Gastroesophageal sphincter (tissue), 4 donors: ENCODE results near the gene EGLN2. TPM values are rescaled to one million over a fixed set of nuclear protein-coding genes. Genes with fewer than 3 reads are reported as not detected.
A peak's percentile ranks its signal among the peaks of the same experiment; 100 is the strongest.
"Not testable (repeated sequence)": the region's sequence is repeated elsewhere in the genome, so short reads cannot be mapped to it uniquely, and the experiment has no call there.

ENCODE experiments used
- ATAC-seq: fragments of 150-250 bp; one replicate; pipeline ENCODE4 v1.9.1; 2016; ENCODE audit warnings: mild to moderate bottlenecking, moderate library complexity
- H3K27ac ChIP-seq, 4 donors: fragments of 200-600 bp; sonication (generic) in 3 of 4; 1 replicate in 3 of 4; 2 replicates in 1 of 4; pipeline ENCODE4 v1.5.1; 2016 to 2019
- H3K27me3 ChIP-seq: fragments of 200-600 bp; sonication (generic); one replicate; pipeline ENCODE4 v1.5.1; 2019
- H3K36me3 ChIP-seq, 2 donors: fragments of 200-600 bp; sonication (generic); one replicate each; pipeline ENCODE4 v1.5.1; 2019; ENCODE audit warnings: control low read depth in 1 of 2
- H3K4me1 ChIP-seq, 3 donors: fragments of 200-600 bp; sonication (generic); 1 replicate in 2 of 3; 2 replicates in 1 of 3; pipeline ENCODE4 v1.5.1; 2016 to 2019; ENCODE audit warnings: control low read depth in 2 of 3
- H3K4me3 ChIP-seq, 2 donors: fragments of 200-600 bp; sonication (generic); one replicate each; pipeline ENCODE4 v1.5.1; 2019; ENCODE audit warnings: mild to moderate bottlenecking in 1 of 2, moderate library complexity in 1 of 2
- H3K9me3 ChIP-seq, 3 donors: fragments of 200-600 bp; sonication (generic); one replicate each; pipeline ENCODE4 v1.5.1; 2017 to 2019; ENCODE audit warnings: control low read depth in 2 of 3
- CTCF ChIP-seq, 4 experiments: fragments of 200-600 bp in 2 of 4; fragments of 450-650 bp in 2 of 4; sonication (generic) in 1 of 4; IDR thresholded peaks; one replicate each; pipeline ENCODE4 v1.5.1; 2017 to 2019; ENCODE audit warnings: antibody characterized with exemption in 4 of 4, mild to moderate bottlenecking in 2 of 4, moderate library complexity in 2 of 4
- EP300 ChIP-seq: sonication (generic); formaldehyde crosslinking; IDR thresholded peaks from one replicate; pipeline ENCODE4 v1.6.1; 2017; ENCODE audit warnings: antibody characterized with exemption, mild to moderate bottlenecking
- POLR2A ChIP-seq, 2 donors: fragments of 450-650 bp; IDR thresholded peaks; one replicate each; pipeline ENCODE4 v1.6.1; 2017; ENCODE audit warnings: antibody characterized with exemption in 2 of 2, mild to moderate bottlenecking in 2 of 2, moderate library complexity in 1 of 2
- POLR2AphosphoS5 ChIP-seq: sonication (generic); formaldehyde crosslinking; IDR thresholded peaks from one replicate; pipeline ENCODE4 v1.6.1; 2017; ENCODE audit warnings: antibody characterized with exemption
- WGBS, 2 donors: methylation state at CpG; one replicate each; pipeline ENCODE4 v1.1.5; 2018; ENCODE audit warnings: low coverage in 1 of 2; 5-methylcytosine and 5-hydroxymethylcytosine counted together
- total RNA-seq, 4 donors: library from RNA; depleted of rRNA; stranded (reverse); fragments of >200 nt; gene quantifications; one replicate each; pipeline ENCODE4 v1.1.0, GENCODE V29; 2016

EGLN2 gene
- total RNA-seq, 4 donors from 2014 or later: 99.1 to 115 (median 107) TPM

GRCh38 chr19:40836754-40837429 is 37.9 kb downstream of the EGLN2 start:
- Histone ChIP-seq H3K9me3 (no peaks in the 10 kb centered on the region), H3K4me1 (no peaks in the 10 kb centered on the region), H3K27ac (no peak overlapping the region), H3K27me3 (no peaks in the 10 kb centered on the region), H3K4me3 (no peak overlapping the region), H3K36me3 (no peaks in the 10 kb centered on the region)
- no peak for ATAC-seq
- 90 to 93% methylated on average over 6 of the region's 6 CpGs for WGBS, 2 donors
- TF ChIP-seq POLR2AphosphoS5 (no peak), CTCF (IDR thresholded peaks at IDR 0.05) (no peak), EP300 (no peak), POLR2A (IDR thresholded peaks at IDR 0.05) (no peak)

- not testable (repeated sequence) for H3K27ac ChIP-seq, H3K4me1 ChIP-seq, ATAC-seq, H3K27me3 ChIP-seq, H3K4me3 ChIP-seq, H3K36me3 ChIP-seq, H3K9me3 ChIP-seq
- WGBS, 2 donors: 59 to 80% methylated on average over 1 of the region's 1 CpG
Measured at GRCh38 chr19:40838477-40838876, 39.5 kb downstream of the EGLN2 start.

GRCh38 chr19:40842012-40842411 is 43.0 kb downstream of the EGLN2 start:
- ATAC-seq, H3K4me1 ChIP-seq, H3K36me3 ChIP-seq, H3K9me3 ChIP-seq, H3K4me3 ChIP-seq, H3K27ac ChIP-seq: not testable (repeated sequence)
- 86% methylated on average over 1 of the region's 3 CpGs; no CpG with 5 or more reads in 1 of the 2 donors for WGBS, 2 donors
- H3K27me3 ChIP-seq: peaks cover 26% of the 10 kb centered on the region

- H3K9me3 ChIP-seq, ATAC-seq, H3K27ac ChIP-seq, H3K36me3 ChIP-seq, H3K4me1 ChIP-seq: not testable (repeated sequence)
- Histone ChIP-seq H3K27me3 (peaks cover 37% of the 10 kb centered on the region), H3K4me3 (peak overlapping the region in 1 of 2 donors; percentile 24)
- 35 to 45% methylated on average over 4 to 9 of the region's 12 CpGs for WGBS, 2 donors
Measured at GRCh38 chr19:40842997-40843652, 44.1 kb downstream of the EGLN2 start.

- 0% methylated on average over 1 of the region's 19 CpGs; no CpG with 5 or more reads in 1 of the 2 donors for WGBS, 2 donors
- not testable (repeated sequence) for H3K4me1 ChIP-seq, H3K36me3 ChIP-seq, H3K9me3 ChIP-seq, H3K27ac ChIP-seq
- peak; percentile 25 for ATAC-seq
- H3K27me3 ChIP-seq: peaks cover 42% of the 10 kb centered on the region
- peak overlapping the region in 1 of 2 donors; percentile 24 for H3K4me3 ChIP-seq
Measured at GRCh38 chr19:40843653-40844052, 44.7 kb downstream of the EGLN2 start.

- H3K9me3 ChIP-seq, ATAC-seq, H3K36me3 ChIP-seq, H3K4me1 ChIP-seq, H3K4me3 ChIP-seq, H3K27ac ChIP-seq: not testable (repeated sequence)
- H3K27me3 ChIP-seq: peaks cover 60% of the 10 kb centered on the region
- WGBS, 2 donors: 55% methylated on average over 2 of the region's 8 CpGs; no CpG with 5 or more reads in 1 of the 2 donors
Measured at GRCh38 chr19:40846722-40847121, 47.7 kb downstream of the EGLN2 start.

- not testable (repeated sequence) for H3K4me1 ChIP-seq, H3K9me3 ChIP-seq, H3K4me3 ChIP-seq, ATAC-seq, H3K36me3 ChIP-seq, H3K27ac ChIP-seq
- 79% methylated on average over 2 of the region's 3 CpGs; no CpG with 5 or more reads in 1 of the 2 donors for whole genome bisulfite sequencing, 2 donors
- H3K27me3 ChIP-seq: peaks cover 43% of the 10 kb centered on the region
Measured at GRCh38 chr19:40850277-40850676, 51.3 kb downstream of the EGLN2 start, which contains the start of gene CYP2A6. Gene CYP2A6 (minus strand): TSS chr19:40850447. CDS start chr19:40850426, 21 bp downstream.

- not testable (repeated sequence) for H3K4me1 ChIP-seq, H3K27ac ChIP-seq, H3K4me3 ChIP-seq, H3K36me3 ChIP-seq, H3K9me3 ChIP-seq, ATAC-seq
- H3K27me3 ChIP-seq: peaks cover 28% of the 10 kb centered on the region
- 62 to 80% methylated on average over 1 to 2 of the region's 3 CpGs for WGBS, 2 donors
Measured at GRCh38 chr19:40852467-40853152, 53.6 kb downstream of the EGLN2 start.

Other genes with a start within 250 kb of the EGLN2 start
- gene SHKBP1, start 222.3 kb upstream of the EGLN2 start, total RNA-seq: 10 to 100 TPM; 30.3 to 50.1 (median 37.7) TPM
- 100 to 1,000 TPM; 199 to 369 (median 320) TPM for gene LTBP4, start 197.8 kb upstream of the EGLN2 start, total RNA-seq
- gene NUMBL, start 108.5 kb upstream of the EGLN2 start, total RNA-seq: 10 to 100 TPM; 35.8 to 60.6 (median 49.1) TPM
- 10 to 100 TPM; 27.3 to 50.5 (median 44.7) TPM for gene COQ8B, start 82.3 kb upstream of the EGLN2 start, total RNA-seq
- gene ITPKC, start 82.1 kb upstream of the EGLN2 start, total RNA-seq: 10 to 100 TPM; 25.2 to 71.8 (median 30.6) TPM
- gene ACTMAP, start 48.7 kb upstream of the EGLN2 start, total RNA-seq: 1 to 10 TPM in 3 of 4 donors, under 1 TPM in 1; 0.89 to 2.4 (median 2.0) TPM
- gene SNRPA, start 48.0 kb upstream of the EGLN2 start, total RNA-seq: 10 to 100 TPM; 24.5 to 56.0 (median 48.2) TPM
- gene MIA, start 23.7 kb upstream of the EGLN2 start, total RNA-seq: 1 to 10 TPM in 3 of 4 donors, not detected in 1; 1.4 to 9.2 (median 3.1) TPM
- 10 to 100 TPM; 18.7 to 27.5 (median 20.9) TPM for gene RAB4B, start 20.9 kb upstream of the EGLN2 start, total RNA-seq
- not detected for gene CYP2A6, start 51.3 kb downstream of the EGLN2 start, total RNA-seq
- gene CYP2A7, start 83.0 kb downstream of the EGLN2 start, total RNA-seq: not detected
- not detected for gene CYP2B6, start 192.1 kb downstream of the EGLN2 start, total RNA-seq